SK-N-SH (cell line): ENCODE data around the gene CDH9. TPM values are rescaled to one million over a fixed set of nuclear protein-coding genes. Genes with fewer than 3 reads are reported as not detected.
"Not testable (repeated sequence)": the region's sequence is repeated elsewhere in the genome, so short reads cannot be mapped to it uniquely, and the experiment has no call there.

Experiments
- CTCF ChIA-PET: fragments of 300-600, 350-600 bp; formaldehyde crosslinking; extraction: SDS; loops from one replicate; lab custom pipeline; 2021; lab: Yijun Ruan, JAX
- POLR2A ChIA-PET: fragments of 350-600 bp; sonication (Branson Sonifier 250); formaldehyde crosslinking; extraction: SDS; loops from one replicate; lab custom pipeline; 2020; ENCODE audit warnings: antibody characterized with exemption, inconsistent platforms; lab: Yijun Ruan, JAX
- DNase-seq: peaks from one replicate; pipeline ENCODE4 v3.0.0; 2012
- H2AFZ ChIP-seq: fragments of 200-600 bp; sonication (generic); 2 replicates; pipeline ENCODE4 v1.8.1; 2016; ENCODE audit warnings: antibody characterized with exemption, mild to moderate bottlenecking, low read depth
- H3F3A ChIP-seq: fragments of 200-600 bp; sonication (generic); replicated peaks from 2 replicates; pipeline ENCODE3; 2016; ENCODE audit warnings: antibody characterized with exemption, mild to moderate bottlenecking; ENCODE audit not compliant: insufficient read depth
- H3K27ac ChIP-seq, 2 experiments: fragments of 200-500 bp in 1 of 2; fragments of 200-600 bp in 1 of 2; sonication (Bioruptor generic) in 1 of 2; sonication (generic), shearing (Covaris generic) in 1 of 2; 2 replicates each; pipeline versions ENCODE4 v1.5.1 to v1.6.1; 2014 to 2016; ENCODE audit warnings: low read depth in 2 of 2, inconsistent platforms in 1 of 2, low read length in 1 of 2, mild to moderate bottlenecking in 1 of 2, mixed read lengths in 1 of 2
- H3K27me3 ChIP-seq: fragments of 200-600 bp; sonication (generic), shearing (Covaris generic); 2 replicates; pipeline ENCODE4 v1.6.1; 2016; ENCODE audit warnings: mixed run types; ENCODE audit not compliant: insufficient read depth
- H3K36me3 ChIP-seq, 2 experiments: fragments of 200-500 bp in 1 of 2; fragments of 200-600 bp in 1 of 2; sonication (Bioruptor generic) in 1 of 2; sonication (generic) in 1 of 2; replicated peaks in 1 of 2; 2 replicates each; pipeline versions ENCODE3 to v1.5.1; 2014 to 2016; ENCODE audit warnings: low read length in 1 of 2, mild to moderate bottlenecking in 1 of 2; ENCODE audit not compliant: insufficient read depth in 2 of 2, control insufficient read depth in 1 of 2
- H3K4me1 ChIP-seq, 2 experiments: fragments of 200-500 bp in 1 of 2; fragments of 200-600 bp in 1 of 2; sonication (Bioruptor generic) in 1 of 2; sonication (generic), shearing (Covaris generic) in 1 of 2; 2 replicates each; pipeline versions ENCODE4 v1.5.1 to v1.6.1; 2014 to 2016; ENCODE audit warnings: low read depth in 1 of 2, low read length in 1 of 2, mixed run types in 1 of 2; ENCODE audit not compliant: insufficient read depth in 2 of 2, control insufficient read depth in 1 of 2
- H3K4me2 ChIP-seq: fragments of 200-600 bp; sonication (generic), shearing (Covaris generic); 2 replicates; pipeline ENCODE4 v1.6.1; 2017; ENCODE audit warnings: mixed run types
- H3K4me3 ChIP-seq, 2 experiments: fragments of 200-500 bp in 1 of 2; fragments of 200-600 bp in 1 of 2; sonication (Bioruptor generic) in 1 of 2; sonication (generic), shearing (Covaris generic) in 1 of 2; 2 replicates each; pipeline versions ENCODE4 v1.5.1 to v1.8.1; 2014 to 2016; ENCODE audit warnings: low read depth in 2 of 2, inconsistent platforms in 1 of 2, low read length in 1 of 2, mild to moderate bottlenecking in 1 of 2, mixed read lengths in 1 of 2, moderate library complexity in 1 of 2
- H3K79me2 ChIP-seq: fragments of 200-600 bp; sonication (generic); 2 replicates; pipeline ENCODE4 v1.8.1; 2017; ENCODE audit warnings: mild to moderate bottlenecking; ENCODE audit not compliant: insufficient read depth
- H3K9ac ChIP-seq: fragments of 200-600 bp; sonication (generic); 2 replicates; pipeline ENCODE4 v1.6.1; 2017; ENCODE audit warnings: mixed run types
- H3K9me2 ChIP-seq: fragments of 200-600 bp; sonication (generic); 2 replicates; pipeline ENCODE4 v1.6.1; 2017; ENCODE audit warnings: mixed run types
- H3K9me3 ChIP-seq: fragments of 200-600 bp; sonication (generic); 2 replicates; pipeline ENCODE4 v1.6.1; 2017; ENCODE audit warnings: mixed run types, mild to moderate bottlenecking, moderate library complexity
- H4K20me1 ChIP-seq: fragments of 200-600 bp; sonication (generic); 2 replicates; pipeline ENCODE4 v1.6.1; 2017; ENCODE audit warnings: mild to moderate bottlenecking, mixed run types; ENCODE audit not compliant: insufficient read depth
- CHD2 ChIP-seq: fragments of 150-350 bp; IDR thresholded peaks from 2 replicates; pipeline ENCODE4 v1.6.1; 2018; ENCODE audit warnings: low read length; ENCODE audit not compliant: partially characterized antibody
- CTCF ChIP-seq: fragments of 200-600 bp; sonication (generic); IDR thresholded peaks from 2 replicates; pipeline ENCODE4 v1.6.1; 2017; ENCODE audit warnings: antibody characterized with exemption, mild to moderate bottlenecking, moderate library complexity
- EP300 ChIP-seq, 2 experiments: IDR thresholded peaks; 2 replicates each; pipeline versions ENCODE4 v1.4.0 to v1.6.1; 2012; ENCODE audit warnings: borderline replicate concordance in 1 of 2, low read depth in 1 of 2, low read length in 1 of 2
- EZH2phosphoT487 ChIP-seq: fragments of 200-600 bp; sonication (generic); IDR thresholded peaks from 2 replicates; pipeline ENCODE4 v1.6.1; 2017; ENCODE audit warnings: low read depth, mixed run types, mild to moderate bottlenecking, antibody characterized with exemption, moderate library complexity, borderline replicate concordance
- FOSL2 ChIP-seq: IDR thresholded peaks from 2 replicates; pipeline ENCODE4 v1.4.0; 2012; ENCODE audit warnings: low read depth, mild to moderate bottlenecking, moderate library complexity, borderline replicate concordance
- FOXM1 ChIP-seq: IDR thresholded peaks from 2 replicates; pipeline ENCODE4 v1.4.0; 2012; ENCODE audit warnings: low read depth, mild to moderate bottlenecking
- GATA2 ChIP-seq: sonication (generic); formaldehyde crosslinking; IDR thresholded peaks from 2 replicates; pipeline ENCODE4 v1.5.0; 2020; ENCODE audit warnings: mild to moderate bottlenecking, missing genetic modification reagents
- JUND ChIP-seq: IDR thresholded peaks from 2 replicates; pipeline ENCODE4 v1.4.0; 2012
- MAX ChIP-seq: IDR thresholded peaks from 2 replicates; pipeline ENCODE4 v1.4.0; 2012; ENCODE audit warnings: low read depth
- NRF1 ChIP-seq: IDR thresholded peaks from 2 replicates; pipeline ENCODE4 v1.6.1; 2012; ENCODE audit warnings: low read depth, mild to moderate bottlenecking, low read length
- PBX3 ChIP-seq: IDR thresholded peaks from 2 replicates; pipeline ENCODE4; 2012
- POLR2AphosphoS5 ChIP-seq: IDR thresholded peaks from 2 replicates; pipeline ENCODE4 v1.6.1; 2012; ENCODE audit warnings: low read depth, low read length
- RFX5 ChIP-seq: IDR thresholded peaks from 2 replicates; pipeline ENCODE4 v1.6.1; 2012; ENCODE audit warnings: mild to moderate bottlenecking, improper control_type of control experiment, low read length
- SMC3 ChIP-seq: IDR thresholded peaks from 2 replicates; pipeline ENCODE4 v1.6.1; 2012; ENCODE audit warnings: low read depth, low read length, improper control_type of control experiment
- TAF1 ChIP-seq: IDR thresholded peaks from 2 replicates; pipeline ENCODE4 v1.6.1; 2012; ENCODE audit warnings: low read depth, mild to moderate bottlenecking, low read length, moderate library complexity, borderline replicate concordance
- USF1 ChIP-seq: IDR thresholded peaks from 2 replicates; pipeline ENCODE4 v1.4.0; 2012; ENCODE audit warnings: low read depth, borderline replicate concordance
- USF2 ChIP-seq: fragments of 150-350 bp; IDR thresholded peaks from 2 replicates; pipeline ENCODE4 v1.6.1; 2017; ENCODE audit warnings: antibody characterized with exemption, low read length, low read depth, borderline replicate concordance
- ZBTB33 ChIP-seq: IDR thresholded peaks from 2 replicates; pipeline ENCODE4 v1.4.0; 2012; ENCODE audit warnings: low read depth, borderline replicate concordance
- WGBS: methylation state at CpG from one replicate; pipeline ENCODE4 v1.1.6; 2017; ENCODE audit warnings: low lambda C conversion rate; 5-methylcytosine and 5-hydroxymethylcytosine counted together
- polyA plus RNA-seq, 3 experiments: library from polyadenylated mRNA; depleted of rRNA; stranded (reverse); fragments of >200 nt; gene quantifications; 2 replicates each; pipeline ENCODE4 v1.2.3, GENCODE V29; 2012

The CDH9 gene
- polyA plus RNA-seq, 1 of the 3 experiments (the other 2 are of a cell fraction): not detected

GRCh38 chr5:26856238-26856637 lies 182.1 kb downstream of the CDH9 start:
- Histone ChIP-seq H3K4me2 (no peak overlapping the region), H3K27me3 (no peaks in the 10 kb centered on the region), H3K9me2 (no peaks in the 10 kb centered on the region), H3K9me3 (no peaks in the 10 kb centered on the region), H3K36me3 (no peaks in the 10 kb centered on the region), H2AFZ (no peak overlapping the region), H3K4me1 (no peaks in the 10 kb centered on the region), H3K79me2 (no peaks in the 10 kb centered on the region), H3F3A (no peaks in the 10 kb centered on the region), H3K9ac (no peak overlapping the region), H3K4me3 (no peak overlapping the region), H4K20me1 (no peaks in the 10 kb centered on the region), H3K27ac (no peak overlapping the region)
- CTCF ChIA-PET: no interaction called here
- POLR2A ChIA-PET: no interaction called here
- no peak for DNase-seq
- TF ChIP-seq TAF1 (no peak), NRF1 (no peak), FOSL2 (no peak), FOXM1 (no peak), PBX3 (no peak), JUND (no peak), RFX5 (no peak), ZBTB33 (no peak), USF1 (no peak), EZH2phosphoT487 (no peak), CHD2 (no peak), MAX (no peak), USF2 (no peak), POLR2AphosphoS5 (no peak), CTCF (no peak), GATA2 (no peak), SMC3 (no peak), EP300 (IDR thresholded peaks at IDR 0.05; ENCODE audit: borderline replicate concordance in 1 of 2, low read depth in 1 of 2, low read length in 1 of 2) (no peak)

GRCh38 chr5:26852450-26852849 lies 185.9 kb downstream of the CDH9 start:
- H3K4me3 ChIP-seq, H3K79me2 ChIP-seq, H3K4me1 ChIP-seq, CTCF ChIA-PET, H3K9me2 ChIP-seq, H3K9me3 ChIP-seq, H3K27ac ChIP-seq, H3F3A ChIP-seq, H3K36me3 ChIP-seq, H4K20me1 ChIP-seq, H3K27me3 ChIP-seq, H3K9ac ChIP-seq, H2AFZ ChIP-seq, DNase-seq, POLR2A ChIA-PET, H3K4me2 ChIP-seq: not testable (repeated sequence)
- WGBS: 32% methylated on average over 8 of the region's 8 CpGs
